ENCODE measurements around the gene SVOP.

The SVOP gene

GRCh38 chr12:109020796-109021380, at the start of gene SVOP:
TSS of gene SVOP (minus strand) at chr12:109021068. CDS start at chr12:109020868, 200 bp downstream.
- TF ChIP-seq CTCF (conservative IDR thresholded peaks at IDR 0.05; ENCODE audit: low read length) = no peak
- peak; percentile 64 for DNase-seq (ENCODE audit: low read depth)
- H3K4me3 ChIP-seq (ENCODE audit: low read length) = no peak within 1 kb of the TSS; the same call in 1 of the 2 replicates

- no peak for TF ChIP-seq CTCF (conservative IDR thresholded peaks at IDR 0.05; ENCODE audit: low read length)
- no peak for DNase-seq (ENCODE audit: low read depth)
- H3K4me3 ChIP-seq (ENCODE audit: low read length) = no peak overlapping the region
These were observed 48.7 kb upstream of the SVOP start for GRCh38 chr12:109069307-109070271.

- H3K4me3 ChIP-seq (ENCODE audit: low read length) = no peak overlapping the region
- no peak for DNase-seq (ENCODE audit: low read depth)
- no peak for TF ChIP-seq CTCF (conservative IDR thresholded peaks at IDR 0.05; ENCODE audit: low read length)
These were observed 45.0 kb upstream of the SVOP start for GRCh38 chr12:109065853-109066193.

GRCh38 chr12:109065154-109065852, 44.4 kb upstream of the SVOP start:
- DNase-seq (ENCODE audit: low read depth) = no peak
- no peak overlapping the region for H3K4me3 ChIP-seq (ENCODE audit: low read length)
- TF ChIP-seq CTCF (conservative IDR thresholded peaks at IDR 0.05; ENCODE audit: low read length) = no peak

- no peak for TF ChIP-seq CTCF (conservative IDR thresholded peaks at IDR 0.05; ENCODE audit: low read length)
- H3K4me3 ChIP-seq (ENCODE audit: low read length) = no peak overlapping the region
- no peak for DNase-seq (ENCODE audit: low read depth)
These were observed 43.3 kb upstream of the SVOP start for GRCh38 chr12:109064143-109064542.

GRCh38 chr12:109058773-109059172, 37.9 kb upstream of the SVOP start:
- H3K4me3 ChIP-seq (ENCODE audit: low read length) = no peak overlapping the region
- no peak for TF ChIP-seq CTCF (conservative IDR thresholded peaks at IDR 0.05; ENCODE audit: low read length)
- no peak for DNase-seq (ENCODE audit: low read depth)
